NCI-H82 treated with DMSO at 0.1 percent for 48 hours (cell line): ENCODE results near the gene DAPK1.
A peak's percentile ranks its signal among the peaks of the same experiment; 100 is the strongest.

Experiments used
- DNase-seq: peaks from one replicate; lab custom pipeline; 2025; ENCODE audit not compliant: unreplicated experiment; lab: John Stamatoyannopoulos, UW

The DAPK1 gene

GRCh38 chr9:87707805-87708506, 210.3 kb downstream of the DAPK1 start:
- no peak for DNase-seq

- no peak for DNase-seq
These were observed 210.9 kb downstream of the DAPK1 start for GRCh38 chr9:87708546-87708945.

DNA sequence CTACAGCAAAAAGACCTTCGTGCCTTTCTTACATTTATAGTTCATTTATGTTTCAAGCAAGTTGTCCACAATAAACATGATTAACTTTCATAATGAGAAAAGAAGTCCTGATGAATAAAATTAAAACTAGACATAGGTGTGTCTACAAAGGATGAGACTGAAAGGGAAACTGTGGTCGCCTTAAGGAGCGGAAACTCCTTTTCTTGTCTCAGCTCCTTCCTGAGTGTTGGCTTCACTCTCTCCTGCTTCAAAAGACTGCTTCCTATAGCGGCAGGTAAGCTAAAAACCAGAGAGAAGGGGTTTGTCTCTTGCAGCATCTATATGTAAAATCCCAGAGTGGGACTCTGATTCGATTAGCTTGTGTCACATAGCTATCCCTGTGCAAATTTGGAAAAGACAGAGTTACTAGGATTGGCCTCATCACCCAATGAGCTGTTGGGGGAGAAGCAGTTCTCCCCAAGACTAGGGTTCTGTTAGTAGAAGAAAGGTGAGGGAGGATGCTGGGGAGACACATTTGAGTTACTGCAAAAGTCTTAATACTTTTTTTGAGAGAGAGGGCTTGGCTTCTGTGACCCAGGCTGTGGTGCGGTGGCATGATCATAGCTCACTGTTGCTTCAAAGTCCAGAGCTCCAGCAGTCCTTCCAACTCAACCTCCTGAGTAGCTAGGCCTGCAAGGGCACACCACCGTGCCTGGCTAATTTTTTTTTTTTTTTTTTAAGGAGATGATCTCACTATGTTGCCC, 211.5 kb downstream of the DAPK1 start:
- no peak for DNase-seq

DNA sequence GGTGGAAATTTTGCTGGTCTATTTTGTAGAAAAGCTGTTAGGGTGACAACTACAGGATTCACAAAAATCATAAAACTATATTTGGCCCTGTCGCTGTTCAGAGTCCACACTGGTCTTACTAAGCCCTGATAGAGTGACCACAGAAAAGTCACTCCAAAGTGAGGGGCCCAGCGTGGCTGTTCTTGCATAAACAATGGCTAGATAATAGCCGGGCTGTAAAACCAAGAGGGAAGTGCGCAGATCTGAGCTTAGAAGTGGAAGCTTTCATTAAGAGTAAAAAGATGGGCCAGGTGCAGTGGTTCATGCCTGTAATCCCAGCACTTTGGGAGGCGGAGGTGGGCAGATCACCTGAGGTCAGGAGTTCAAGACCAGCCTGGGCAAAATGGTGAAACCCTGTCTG, 212.8 kb downstream of the DAPK1 start:
- no peak for DNase-seq

DNA sequence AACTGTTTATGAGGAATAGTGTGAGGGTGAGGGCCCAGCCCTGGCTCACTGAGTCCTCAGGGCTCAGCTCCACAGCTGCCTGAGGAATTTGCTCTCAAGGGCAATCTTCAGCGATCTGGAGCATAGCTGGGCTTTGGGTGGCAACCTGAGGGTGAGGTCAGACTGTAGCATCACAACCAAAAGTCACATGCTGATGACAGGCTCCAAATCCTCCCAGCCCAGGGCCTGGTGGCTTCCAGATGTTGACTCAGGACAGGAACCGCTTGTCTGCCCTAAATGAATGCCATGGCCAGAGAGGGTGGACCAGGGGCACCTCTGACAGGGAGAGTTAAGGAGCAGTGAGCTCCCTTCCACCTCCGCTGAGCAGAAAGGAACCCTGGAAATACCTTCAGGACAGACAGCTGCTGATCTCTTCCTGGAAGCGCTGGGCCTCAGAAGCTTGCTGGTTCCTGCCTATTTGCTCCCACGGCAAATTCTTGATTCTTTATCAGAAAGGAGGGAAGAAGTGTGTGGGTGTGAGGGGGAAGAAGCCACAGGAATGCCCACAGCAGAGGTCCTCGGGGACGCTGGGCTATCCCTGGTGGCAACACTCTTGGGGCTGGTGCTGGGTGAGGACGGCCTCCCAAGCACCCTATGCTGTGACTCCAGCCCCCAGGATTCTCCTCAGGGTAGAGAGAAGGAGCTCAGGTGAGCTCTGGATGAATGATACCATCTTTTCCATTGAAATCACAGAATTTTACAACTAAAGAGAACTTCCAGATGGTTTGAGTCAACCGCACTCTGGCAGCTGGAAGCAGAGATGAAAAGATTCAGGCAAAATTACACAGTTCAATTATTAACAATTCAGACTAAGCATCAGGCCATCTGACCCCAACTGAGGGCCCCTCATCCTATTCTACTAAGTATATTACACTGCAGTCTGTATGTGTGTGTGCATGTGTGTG, 214.5 kb downstream of the DAPK1 start:
- DNase-seq: no peak

- DNase-seq: no peak
These were observed 215.2 kb downstream of the DAPK1 start for GRCh38 chr9:87712801-87713277.

DNA sequence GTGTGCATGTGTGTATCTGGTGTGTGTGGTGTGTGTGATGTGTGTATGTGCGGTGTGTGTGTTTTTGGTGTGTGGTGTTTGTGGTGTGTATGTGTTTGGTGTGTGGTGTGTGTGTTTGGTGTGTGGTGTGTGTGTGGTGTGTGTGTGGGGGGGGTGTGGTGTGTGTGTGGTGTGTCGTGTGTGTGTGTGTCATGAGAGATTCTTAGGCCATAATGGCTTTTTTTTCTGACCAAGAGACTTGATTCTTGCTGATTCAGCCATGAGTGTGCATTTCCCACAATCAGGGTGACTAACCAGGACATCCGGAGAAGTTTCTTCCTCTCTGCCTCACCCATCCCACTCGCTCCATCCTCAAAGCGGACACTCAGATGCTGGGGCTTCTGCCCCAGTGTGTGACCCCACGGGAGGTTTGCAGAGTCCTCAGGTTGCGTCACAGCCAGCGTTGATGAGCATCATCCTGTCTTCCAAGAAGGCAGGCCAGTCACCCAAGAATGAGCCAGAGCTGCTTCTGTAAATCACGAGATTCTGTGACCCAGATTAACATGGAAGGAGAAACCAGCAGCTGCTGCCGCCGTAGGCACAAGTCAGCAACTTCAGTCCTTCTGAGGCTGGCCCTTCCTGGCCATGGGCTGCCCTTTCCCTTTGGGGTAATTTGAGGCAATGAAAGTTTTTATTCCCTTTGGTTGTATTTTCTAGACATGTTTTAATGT, 215.8 kb downstream of the DAPK1 start:
- no peak for DNase-seq

DNA sequence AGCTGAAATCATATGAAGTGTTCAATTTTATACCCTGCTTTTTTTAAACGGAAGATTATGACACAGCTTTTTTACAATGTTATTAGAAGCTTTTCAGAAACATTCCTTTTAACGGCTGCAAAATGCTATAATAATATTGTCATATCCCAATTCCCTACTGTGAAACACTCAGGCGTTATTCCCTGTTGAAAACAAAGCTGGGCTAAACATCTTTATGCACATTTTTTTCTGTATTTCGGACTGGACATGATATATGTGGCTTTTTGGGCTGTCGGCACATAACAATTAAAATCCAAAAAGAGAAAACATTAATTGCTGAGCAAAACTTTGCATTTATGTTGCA, 216.3 kb downstream of the DAPK1 start:
- no peak for DNase-seq

GRCh38 chr9:87714819-87715218, 217.2 kb downstream of the DAPK1 start:
- DNase-seq: no peak

DNA sequence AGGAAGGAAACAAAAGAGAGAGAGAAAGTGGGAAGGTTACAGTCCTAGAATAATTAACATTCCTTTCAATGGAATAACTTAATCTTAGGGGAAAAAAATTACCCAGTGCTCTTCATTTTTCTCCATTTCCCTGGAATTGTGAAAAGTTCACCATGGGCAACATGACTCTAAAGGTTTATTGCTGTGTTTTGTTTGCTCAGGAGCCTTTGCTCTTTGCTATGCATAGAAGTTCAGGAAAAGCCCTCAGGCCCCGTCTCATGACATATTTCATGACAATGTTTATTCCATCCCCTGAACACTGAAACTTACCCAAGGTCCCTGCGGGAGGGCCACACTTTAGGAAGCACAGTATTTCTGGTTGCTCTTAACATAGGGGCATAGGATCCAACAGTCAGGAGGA, 218.5 kb downstream of the DAPK1 start:
- no peak for DNase-seq

DNA sequence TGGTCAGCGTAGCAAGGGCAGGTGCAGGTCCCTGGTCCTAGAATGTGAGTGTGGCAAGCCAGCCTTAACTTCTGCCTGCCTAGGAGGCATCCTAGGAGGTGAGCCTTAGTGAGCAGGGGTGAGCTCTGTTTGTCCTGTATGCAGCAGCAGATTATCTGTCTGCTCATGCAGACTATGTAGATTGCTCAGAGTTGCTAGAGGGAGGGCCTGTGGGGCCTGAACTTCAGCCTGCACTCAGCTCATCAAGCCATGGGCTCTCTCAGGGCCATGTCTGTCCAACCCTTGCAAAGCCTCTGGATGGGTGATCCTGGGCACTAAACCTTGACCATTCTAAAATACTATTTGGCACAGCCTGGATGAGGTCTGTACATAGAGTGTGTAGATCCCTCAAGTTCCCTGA, 219.8 kb downstream of the DAPK1 start:
- DNase-seq: no peak

DNA sequence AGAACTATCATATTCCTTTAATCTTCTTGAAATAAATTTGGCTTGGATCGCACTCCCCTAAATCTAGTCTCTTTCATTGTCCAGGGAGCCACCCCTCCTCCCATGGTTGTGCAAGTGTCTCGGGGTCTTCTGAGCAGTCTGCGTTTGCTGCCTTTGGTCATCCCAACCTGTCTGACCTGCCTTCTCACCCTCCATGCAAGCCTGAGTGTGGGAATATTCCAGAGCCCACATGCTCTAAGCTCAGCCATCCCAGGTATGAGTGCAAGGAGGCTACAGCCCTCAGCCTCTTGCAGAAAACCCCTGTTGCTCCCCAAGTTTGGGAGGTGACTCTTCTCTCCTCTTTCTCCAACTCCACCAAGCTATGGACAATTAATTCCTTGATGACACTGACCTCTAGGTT, 220.6 kb downstream of the DAPK1 start:
- no peak for DNase-seq

GRCh38 chr9:87718852-87719612, 221.4 kb downstream of the DAPK1 start:
- DNase-seq: no peak

- no peak for DNase-seq
These were observed 222.5 kb downstream of the DAPK1 start for GRCh38 chr9:87720173-87720572.

DNA sequence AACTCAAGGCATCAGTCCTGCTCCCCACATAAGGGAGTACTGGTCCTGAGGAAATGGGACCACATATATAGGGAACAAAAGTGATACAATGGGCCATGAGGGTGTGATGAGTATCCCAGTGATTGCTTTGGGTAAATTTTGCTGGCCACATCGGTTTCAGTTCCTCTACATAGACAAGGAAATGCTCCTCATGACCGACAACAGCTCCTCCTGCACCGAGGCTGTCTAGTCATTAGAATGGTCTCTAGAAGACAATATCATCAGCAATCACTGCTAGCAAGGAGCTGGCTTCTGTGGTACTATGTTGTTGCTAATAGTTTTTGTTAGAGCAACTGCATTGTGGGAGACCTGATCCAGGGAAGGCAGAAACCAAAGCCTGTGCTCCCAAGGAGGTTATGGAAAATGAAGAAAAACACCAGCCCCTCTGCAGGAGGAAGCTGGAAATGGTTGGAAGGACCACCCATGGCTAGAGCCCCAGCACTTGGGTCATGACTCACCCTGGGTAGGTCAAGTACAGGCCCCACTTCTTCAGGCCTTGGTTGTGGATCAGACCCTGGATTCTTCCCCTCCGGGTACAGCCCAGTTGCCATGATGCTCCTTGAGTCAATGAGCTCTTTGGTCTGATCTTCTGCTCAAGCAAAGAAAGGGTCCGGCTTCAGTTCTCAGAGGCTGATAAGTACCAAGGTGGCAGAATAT, 224.9 kb downstream of the DAPK1 start:
- no peak for DNase-seq

DNA sequence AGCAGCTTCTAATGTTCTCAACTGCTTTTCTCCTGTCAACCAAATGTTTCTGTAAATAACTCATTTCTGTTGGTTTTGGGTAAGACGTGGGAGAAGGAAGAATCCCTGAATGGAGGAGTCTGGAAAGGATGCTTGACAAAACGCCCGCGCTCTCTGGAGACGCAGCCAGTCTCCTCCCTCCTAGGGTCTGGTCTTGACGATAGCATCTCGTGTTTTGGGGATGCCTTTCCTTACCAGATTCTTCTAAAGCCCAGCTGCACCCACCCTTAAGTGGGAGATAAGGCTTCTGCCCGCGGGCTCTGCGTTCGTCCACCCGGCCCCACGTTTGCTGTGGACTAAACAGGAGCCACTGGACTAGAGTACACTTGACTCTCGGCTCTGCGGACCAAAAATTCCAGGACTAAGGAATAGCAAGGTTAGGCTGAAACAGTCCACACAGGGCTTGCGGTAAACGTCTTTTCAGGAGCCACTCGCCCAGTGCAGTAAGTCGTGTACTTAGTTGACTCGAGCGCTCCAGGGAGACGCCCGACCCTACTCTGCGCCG, 227.8 kb downstream of the DAPK1 start:
- no peak for DNase-seq

GRCh38 chr9:87725900-87726709, 228.4 kb downstream of the DAPK1 start, which contains the start of gene CTSL:
CTSL (plus strand) TSS chr9:87726119; CDS start chr9:87727604, 1,485 bp downstream.
- peak; percentile 49 for DNase-seq

- DNase-seq: no peak
These were observed 231.6 kb downstream of the DAPK1 start for GRCh38 chr9:87729246-87729645.
